ENCODE results near the gene HSPG2.

GRCh38 chr1:21845646-21846641, 91.2 kb downstream of the HSPG2 start:
- TF ChIP-seq CTCF (conservative IDR thresholded peaks at IDR 0.05; ENCODE audit: low read length) (no peak), EZH2phosphoT487 (IDR thresholded peaks at IDR 0.05; ENCODE audit: borderline replicate concordance, low read depth, low read length) (no peak)
